Measurements from ENCODE around the gene C5orf46. TPM values are rescaled to one million over a fixed set of nuclear protein-coding genes. Genes with fewer than 3 reads are reported as not detected.

C5orf46 gene
- total RNA-seq, 1 donor from 2014 or later: not detected

DNA sequence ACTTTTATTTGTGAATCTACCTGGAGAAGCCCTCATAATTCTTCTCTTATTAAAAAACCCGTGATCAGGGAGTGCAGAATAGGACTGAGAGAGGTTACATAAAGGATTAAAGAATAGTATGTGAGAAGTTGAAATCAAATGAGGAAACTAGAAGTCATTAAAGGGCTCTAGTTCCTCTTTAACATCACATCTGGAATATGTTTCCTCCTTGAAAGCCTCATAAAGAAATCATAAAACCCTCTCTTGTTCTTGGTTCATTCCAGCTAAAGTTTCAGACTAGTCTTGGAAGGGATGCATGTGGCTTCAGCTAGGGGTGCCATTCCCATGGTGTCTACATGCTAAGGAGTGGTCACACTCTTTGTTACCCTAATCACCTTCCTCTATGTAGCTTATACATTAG lies 5.7 kb upstream of the C5orf46 start:
- Histone ChIP-seq H2AFZ (replicated peaks) (no peak overlapping the region), H4K20me1 (ENCODE audit: low read depth) (no peaks in the 10 kb centered on the region), H3F3A (ENCODE audit: low read depth) (no peaks in the 10 kb centered on the region), H3K79me2 (ENCODE audit: low read depth) (no peaks in the 10 kb centered on the region), H3K4me3 (no peak overlapping the region), H3K4me1 (no peaks in the 10 kb centered on the region), H3K27me3 (no peaks in the 10 kb centered on the region), H3K36me3 (no peaks in the 10 kb centered on the region), H3K9me3 (ENCODE audit: low read depth) (no peaks in the 10 kb centered on the region), H3K9ac (no peak overlapping the region), H3K27ac (no peak overlapping the region), H3K4me2 (no peak overlapping the region)
- no peaks in the 10 kb centered on the region for H3K4me1 Mint-ChIP-seq
- no peak overlapping the region for H3K4me3 Mint-ChIP-seq
- no peaks in the 10 kb centered on the region for H3K27me3 Mint-ChIP-seq (ENCODE audit: insufficient read depth, low read depth)
- TF ChIP-seq EZH2 (IDR thresholded peaks at IDR 0.05) (no peak), EZH2phosphoT487 (IDR thresholded peaks at IDR 0.05) (no peak)
- TF ChIP-seq, protein P1, sequence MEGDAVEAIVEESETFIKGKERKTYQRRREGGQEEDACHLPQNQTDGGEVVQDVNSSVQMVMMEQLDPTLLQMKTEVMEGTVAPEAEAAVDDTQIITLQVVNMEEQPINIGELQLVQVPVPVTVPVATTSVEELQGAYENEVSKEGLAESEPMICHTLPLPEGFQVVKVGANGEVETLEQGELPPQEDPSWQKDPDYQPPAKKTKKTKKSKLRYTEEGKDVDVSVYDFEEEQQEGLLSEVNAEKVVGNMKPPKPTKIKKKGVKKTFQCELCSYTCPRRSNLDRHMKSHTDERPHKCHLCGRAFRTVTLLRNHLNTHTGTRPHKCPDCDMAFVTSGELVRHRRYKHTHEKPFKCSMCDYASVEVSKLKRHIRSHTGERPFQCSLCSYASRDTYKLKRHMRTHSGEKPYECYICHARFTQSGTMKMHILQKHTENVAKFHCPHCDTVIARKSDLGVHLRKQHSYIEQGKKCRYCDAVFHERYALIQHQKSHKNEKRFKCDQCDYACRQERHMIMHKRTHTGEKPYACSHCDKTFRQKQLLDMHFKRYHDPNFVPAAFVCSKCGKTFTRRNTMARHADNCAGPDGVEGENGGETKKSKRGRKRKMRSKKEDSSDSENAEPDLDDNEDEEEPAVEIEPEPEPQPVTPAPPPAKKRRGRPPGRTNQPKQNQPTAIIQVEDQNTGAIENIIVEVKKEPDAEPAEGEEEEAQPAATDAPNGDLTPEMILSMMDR (IDR thresholded peaks at IDR 0.05): no peak
- H3K9me3 Mint-ChIP-seq: no peaks in the 10 kb centered on the region
- DNase-seq (ENCODE audit: low spot score): no peak
- H3K36me3 Mint-ChIP-seq: no peaks in the 10 kb centered on the region
- H3K27ac Mint-ChIP-seq: no peak overlapping the region

DNA sequence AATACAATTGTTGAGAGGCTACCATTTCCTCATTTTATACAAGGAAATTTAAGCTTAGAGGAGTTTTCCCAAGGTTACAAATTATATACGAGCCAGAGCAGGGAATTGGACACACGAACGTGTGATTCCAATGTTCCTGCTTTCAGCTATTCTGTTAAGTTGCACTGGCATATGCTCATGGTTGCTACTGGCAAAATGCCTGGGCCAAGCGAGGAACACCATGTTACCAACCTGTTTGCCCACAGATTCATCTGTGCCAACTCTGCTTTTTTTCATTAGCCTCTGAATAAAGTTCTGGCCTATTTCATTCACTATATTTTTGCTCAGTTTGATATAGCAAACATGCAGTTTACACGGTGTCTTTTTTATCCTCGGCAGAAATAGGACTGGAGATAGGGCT lies 5.1 kb upstream of the C5orf46 start:
- no peaks in the 10 kb centered on the region for H3F3A ChIP-seq (ENCODE audit: low read depth)
- no peaks in the 10 kb centered on the region for H3K79me2 ChIP-seq (ENCODE audit: low read depth)
- H3K4me3 ChIP-seq: no peak overlapping the region
- Mint-ChIP-seq H3K27ac (no peak overlapping the region), H3K9me3 (no peaks in the 10 kb centered on the region), H3K36me3 (no peaks in the 10 kb centered on the region), H3K4me1 (no peaks in the 10 kb centered on the region), H3K27me3 (ENCODE audit: insufficient read depth, low read depth) (peaks cover 2% of the 10 kb centered on the region), H3K4me3 (no peak overlapping the region)
- no peak for DNase-seq (ENCODE audit: low spot score)
- no peak overlapping the region for H3K4me2 ChIP-seq
- H3K27me3 ChIP-seq: no peaks in the 10 kb centered on the region
- no peaks in the 10 kb centered on the region for H3K9me3 ChIP-seq (ENCODE audit: low read depth)
- no peaks in the 10 kb centered on the region for H4K20me1 ChIP-seq (ENCODE audit: low read depth)
- H3K36me3 ChIP-seq: no peaks in the 10 kb centered on the region
- no peak overlapping the region for H3K27ac ChIP-seq
- H3K9ac ChIP-seq: no peak overlapping the region
- no peak overlapping the region for H2AFZ ChIP-seq (replicated peaks)
- no peak for TF ChIP-seq EZH2 (IDR thresholded peaks at IDR 0.05)
- TF ChIP-seq EZH2phosphoT487 (IDR thresholded peaks at IDR 0.05): no peak
- TF ChIP-seq, protein P1 (IDR thresholded peaks at IDR 0.05): no peak
- no peaks in the 10 kb centered on the region for H3K4me1 ChIP-seq

DNA sequence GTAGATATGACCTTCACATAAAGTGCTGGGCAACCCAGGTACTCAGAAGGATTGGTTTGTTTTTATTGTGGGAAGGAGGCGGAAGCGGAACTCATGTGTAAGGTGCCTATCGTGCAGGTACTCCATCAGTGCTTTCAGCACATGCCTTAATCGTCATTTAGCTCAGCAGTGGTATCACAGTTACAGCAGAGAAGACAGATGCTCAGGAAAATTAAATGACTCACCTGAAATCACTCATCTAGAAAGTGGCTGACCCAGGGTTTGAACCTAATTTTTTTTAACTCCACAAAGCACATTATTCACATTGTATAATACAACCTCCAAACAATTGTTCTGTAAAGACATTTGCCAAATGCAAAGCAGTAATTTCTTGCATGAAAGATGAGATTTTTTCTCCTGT lies 2.2 kb downstream of the C5orf46 start:
- Mint-ChIP-seq H3K27ac (no peak overlapping the region), H3K4me3 (no peak overlapping the region), H3K9me3 (no peaks in the 10 kb centered on the region), H3K4me1 (no peaks in the 10 kb centered on the region), H3K36me3 (no peaks in the 10 kb centered on the region), H3K27me3 (ENCODE audit: insufficient read depth, low read depth) (peaks cover 2% of the 10 kb centered on the region)
- Histone ChIP-seq H3K9me3 (ENCODE audit: low read depth) (no peaks in the 10 kb centered on the region), H3K9ac (no peak overlapping the region), H3F3A (ENCODE audit: low read depth) (no peaks in the 10 kb centered on the region), H2AFZ (replicated peaks) (no peak overlapping the region), H3K36me3 (no peaks in the 10 kb centered on the region), H3K4me3 (no peak overlapping the region), H3K27ac (no peak overlapping the region), H4K20me1 (ENCODE audit: low read depth) (no peaks in the 10 kb centered on the region), H3K27me3 (no peaks in the 10 kb centered on the region), H3K4me2 (no peak overlapping the region), H3K4me1 (no peaks in the 10 kb centered on the region), H3K79me2 (ENCODE audit: low read depth) (no peaks in the 10 kb centered on the region)
- TF ChIP-seq, protein P1 (IDR thresholded peaks at IDR 0.05): no peak
- TF ChIP-seq EZH2phosphoT487 (IDR thresholded peaks at IDR 0.05) (no peak), EZH2 (IDR thresholded peaks at IDR 0.05) (no peak)
- no peak for DNase-seq (ENCODE audit: low spot score)

Measured in neural progenitor cell (in vitro differentiated cells).